Cardiac muscle cell (in vitro differentiated cells and primary cell): Measurements from ENCODE around the gene EHD4. TPM values are rescaled to one million over a fixed set of nuclear protein-coding genes. Genes with fewer than 3 reads are reported as not detected.

Experiments
- DNase-seq, 2 donors: peaks; one replicate each; pipeline versions ENCODE4 v3.0.0 to v3.0.0-alpha.2; 2010 to 2017; ENCODE audit warnings: low read depth in 1 of 2, low spot score in 1 of 2
- H3K27ac ChIP-seq: fragments of 200-600 bp; sonication (generic); 2 replicates; pipeline ENCODE4 v1.5.1; 2016
- H3K27me3 ChIP-seq: fragments of 200-600 bp; sonication (generic); 2 replicates; pipeline ENCODE4 v1.6.0; 2016; ENCODE audit warnings: control low read depth
- H3K36me3 ChIP-seq: fragments of 200-600 bp; sonication (generic); 2 replicates; pipeline ENCODE4 v1.5.1; 2016; ENCODE audit warnings: control low read depth
- H3K4me1 ChIP-seq: fragments of 200-600 bp; sonication (generic); 2 replicates; pipeline ENCODE4 v1.8.1; 2017; ENCODE audit warnings: low read depth, mild to moderate bottlenecking, mixed run types
- H3K4me3 ChIP-seq: fragments of 200-600 bp; sonication (generic); 2 replicates; pipeline ENCODE4 v1.5.1; 2016; ENCODE audit warnings: mild to moderate bottlenecking
- H3K9me3 ChIP-seq: fragments of 200-600 bp; sonication (generic); 2 replicates; pipeline ENCODE4 v1.5.1; 2017; ENCODE audit warnings: low read depth, mild to moderate bottlenecking, control low read depth
- polyA plus RNA-seq: library from polyadenylated mRNA; unstranded; fragments of >200 nt; fragmentation: Nextera tagmentation; extraction: Ambion mirVana; gene quantifications from 2 replicates; pipeline ENCODE4 v1.2.1, GENCODE V29; 2016
- total RNA-seq: library from RNA; depleted of rRNA; stranded (reverse); fragments of >200 nt; gene quantifications from 2 replicates; pipeline ENCODE4 v1.2.3, GENCODE V29; 2016
- TF ChIP-seq, protein P1 (sequence below): IDR thresholded peaks from 2 replicates; pipeline ENCODE4 v1.5.1; 2012; ENCODE audit warnings: low read depth, mild to moderate bottlenecking, low read length

Gene EHD4
- total and polyA plus RNA-seq, 2 experiments from 2014 or later: 47.4 to 56.4 TPM

DNA sequence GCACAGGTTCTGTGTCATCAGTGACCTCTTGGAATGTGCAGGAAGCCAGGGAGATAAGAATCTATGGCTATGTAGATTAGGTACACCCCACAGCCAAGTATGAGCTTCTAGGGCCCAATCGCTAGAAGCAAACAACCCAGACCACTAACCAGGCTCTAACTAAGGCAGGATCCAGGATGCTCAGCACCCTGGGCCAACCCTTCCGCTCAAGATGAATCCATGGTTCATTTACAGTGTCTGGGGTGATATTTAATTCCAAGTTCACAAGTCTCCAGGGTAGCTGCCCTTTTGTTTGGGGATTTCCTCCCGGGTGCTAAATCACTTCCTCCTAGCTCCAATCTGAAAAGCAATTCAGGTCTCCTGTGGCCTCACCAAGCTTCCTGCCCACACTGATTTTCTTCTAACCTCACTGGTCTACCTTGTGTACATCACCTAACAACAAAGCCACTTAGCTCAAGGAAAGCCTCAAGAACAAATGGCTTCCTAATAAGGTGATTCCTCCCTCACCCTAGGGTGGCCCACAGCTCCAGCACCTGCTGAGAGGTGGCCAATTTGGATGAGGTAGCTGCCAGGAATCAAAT lies 2.4 kb downstream of the EHD4 start:
- Histone ChIP-seq H3K4me1 (peaks cover 41% of the 10 kb centered on the region), H3K4me3 (peak overlapping the region; percentile 74)
- DNase-seq: no peak

DNA sequence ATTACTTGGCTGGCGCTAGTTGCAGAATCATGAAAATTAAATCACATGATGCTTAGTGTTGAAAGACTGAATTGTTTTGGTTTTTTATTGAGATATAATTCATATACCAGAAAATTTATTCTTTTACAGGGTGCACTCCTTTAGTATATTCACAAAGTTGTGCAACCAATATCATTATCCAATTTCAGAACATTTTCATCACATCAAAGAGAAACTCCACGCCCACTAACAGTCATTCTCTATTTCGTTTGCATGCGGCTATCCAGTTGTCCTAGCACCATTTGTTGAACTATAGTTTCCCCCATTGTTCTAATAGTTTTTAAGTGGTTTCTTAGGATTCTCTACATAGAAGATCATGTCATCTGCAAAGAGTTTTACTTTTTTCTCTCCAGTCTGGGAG lies 3.7 kb downstream of the EHD4 start:
- peaks cover 45% of the 10 kb centered on the region for H3K4me1 ChIP-seq
- no peaks in the 10 kb centered on the region for H3K27me3 ChIP-seq
- DNase-seq: no peak
- H3K4me3 ChIP-seq: no peak overlapping the region
- no peaks in the 10 kb centered on the region for H3K36me3 ChIP-seq
- no peak overlapping the region for H3K27ac ChIP-seq
- H3K9me3 ChIP-seq: no peaks in the 10 kb centered on the region
- TF ChIP-seq, protein P1, sequence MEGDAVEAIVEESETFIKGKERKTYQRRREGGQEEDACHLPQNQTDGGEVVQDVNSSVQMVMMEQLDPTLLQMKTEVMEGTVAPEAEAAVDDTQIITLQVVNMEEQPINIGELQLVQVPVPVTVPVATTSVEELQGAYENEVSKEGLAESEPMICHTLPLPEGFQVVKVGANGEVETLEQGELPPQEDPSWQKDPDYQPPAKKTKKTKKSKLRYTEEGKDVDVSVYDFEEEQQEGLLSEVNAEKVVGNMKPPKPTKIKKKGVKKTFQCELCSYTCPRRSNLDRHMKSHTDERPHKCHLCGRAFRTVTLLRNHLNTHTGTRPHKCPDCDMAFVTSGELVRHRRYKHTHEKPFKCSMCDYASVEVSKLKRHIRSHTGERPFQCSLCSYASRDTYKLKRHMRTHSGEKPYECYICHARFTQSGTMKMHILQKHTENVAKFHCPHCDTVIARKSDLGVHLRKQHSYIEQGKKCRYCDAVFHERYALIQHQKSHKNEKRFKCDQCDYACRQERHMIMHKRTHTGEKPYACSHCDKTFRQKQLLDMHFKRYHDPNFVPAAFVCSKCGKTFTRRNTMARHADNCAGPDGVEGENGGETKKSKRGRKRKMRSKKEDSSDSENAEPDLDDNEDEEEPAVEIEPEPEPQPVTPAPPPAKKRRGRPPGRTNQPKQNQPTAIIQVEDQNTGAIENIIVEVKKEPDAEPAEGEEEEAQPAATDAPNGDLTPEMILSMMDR: no peak

More for the DNA sequence above, 2.4 kb downstream of the EHD4 start:
- Histone ChIP-seq H3K9me3 (no peaks in the 10 kb centered on the region), H3K27ac (peak overlapping the region; percentile 90), H3K27me3 (no peaks in the 10 kb centered on the region), H3K36me3 (no peaks in the 10 kb centered on the region)
- TF ChIP-seq, protein P1: no peak

DNA sequence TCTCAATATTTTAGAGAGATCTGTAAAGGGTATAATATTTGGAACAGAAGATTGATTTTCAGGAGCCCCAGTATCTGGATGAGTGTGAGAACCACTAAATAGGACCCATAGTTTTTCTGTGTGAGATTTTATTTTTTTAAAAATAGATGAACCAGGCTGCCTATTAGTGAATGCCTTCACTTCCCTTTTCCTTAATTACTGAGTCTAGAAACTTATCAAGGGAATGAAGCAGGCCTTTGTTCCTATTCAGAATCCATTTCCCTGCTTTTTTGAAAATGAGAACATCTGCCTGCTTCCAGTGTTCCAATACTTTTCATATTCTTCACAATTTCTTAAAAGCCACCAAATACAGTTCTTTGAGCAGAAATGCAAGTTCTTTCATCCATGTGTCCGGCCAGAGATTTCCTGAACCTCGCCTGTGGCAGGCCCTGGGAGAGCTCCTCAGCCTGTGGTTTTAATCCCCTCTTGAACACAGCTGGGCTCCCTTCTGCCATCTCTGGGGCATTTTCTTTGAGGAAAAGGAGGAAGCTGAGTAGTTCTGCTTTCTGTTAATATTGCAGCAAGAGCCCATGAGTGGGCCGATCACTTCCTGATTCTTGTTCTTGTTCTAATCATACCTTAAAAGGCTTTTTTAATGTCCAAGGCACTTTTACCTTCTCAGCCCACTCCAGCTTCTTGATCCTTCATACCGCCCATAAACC lies 4.7 kb downstream of the EHD4 start:
- peak overlapping the region; percentile 93 for H3K27ac ChIP-seq
- H3K9me3 ChIP-seq: no peaks in the 10 kb centered on the region
- peak; percentile 21 to 70 for DNase-seq
- H3K36me3 ChIP-seq: no peaks in the 10 kb centered on the region
- no peaks in the 10 kb centered on the region for H3K27me3 ChIP-seq
- no peak overlapping the region for H3K4me3 ChIP-seq
- H3K4me1 ChIP-seq: peaks cover 52% of the 10 kb centered on the region
- TF ChIP-seq, protein P1: no peak

DNA sequence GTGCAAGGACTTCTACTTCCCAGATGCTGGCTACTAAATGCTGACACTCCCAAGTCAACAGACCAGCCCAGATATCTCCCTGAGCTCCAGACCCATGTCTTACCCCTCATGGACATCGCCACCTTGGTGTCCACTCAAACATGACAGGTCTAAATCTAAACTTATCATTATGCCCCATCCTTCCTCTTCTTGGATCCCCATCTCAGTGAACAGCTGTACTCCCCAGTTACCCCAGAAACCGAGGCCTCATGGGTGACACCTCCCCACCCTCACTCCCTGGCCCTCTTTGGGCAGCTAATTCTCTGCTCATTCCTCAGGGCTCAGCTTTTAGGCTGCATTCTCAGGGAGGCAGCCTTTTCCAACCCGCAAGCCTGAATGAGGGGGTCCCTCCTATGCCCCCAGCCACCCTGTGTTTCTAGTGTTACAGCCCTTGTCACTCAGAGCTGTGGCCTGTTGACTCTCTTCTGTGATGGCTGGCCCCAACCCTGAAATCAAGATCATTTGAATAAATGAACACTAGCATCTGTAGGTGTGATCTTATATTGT lies 5.4 kb downstream of the EHD4 start:
- no peak overlapping the region for H3K4me3 ChIP-seq
- no peaks in the 10 kb centered on the region for H3K9me3 ChIP-seq
- TF ChIP-seq, protein P1: no peak
- no peaks in the 10 kb centered on the region for H3K27me3 ChIP-seq
- peak overlapping the region; percentile 93 for H3K27ac ChIP-seq
- H3K4me1 ChIP-seq: peaks cover 52% of the 10 kb centered on the region
- no peaks in the 10 kb centered on the region for H3K36me3 ChIP-seq
- no peak for DNase-seq

DNA sequence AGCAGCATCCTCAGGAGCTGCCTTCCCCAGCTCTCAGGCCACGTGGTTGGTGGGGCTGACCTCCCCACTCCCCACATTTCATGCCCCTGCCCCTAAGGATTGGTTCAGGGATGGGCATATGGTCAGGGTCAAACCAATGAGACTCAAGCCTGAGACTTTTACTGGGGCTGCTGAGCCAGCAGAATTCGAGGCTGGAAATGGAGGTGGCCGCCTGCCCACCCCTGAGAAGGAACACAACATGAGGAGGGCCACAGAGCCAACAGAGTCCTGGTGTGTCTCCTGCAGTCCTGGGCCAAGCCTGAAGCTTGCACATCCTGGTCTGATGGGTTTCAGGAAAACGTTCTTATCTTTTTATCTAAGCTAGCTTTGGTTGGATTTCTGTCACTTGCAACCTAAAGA lies 5.9 kb downstream of the EHD4 start:
- Histone ChIP-seq H3K36me3 (no peaks in the 10 kb centered on the region), H3K9me3 (no peaks in the 10 kb centered on the region), H3K4me1 (peaks cover 52% of the 10 kb centered on the region), H3K27me3 (no peaks in the 10 kb centered on the region), H3K27ac (peak overlapping the region; percentile 93), H3K4me3 (no peak overlapping the region)
- DNase-seq: no peak
- TF ChIP-seq, protein P1: no peak
